Uterus (tissue), 4 donors: ENCODE measurements around the gene CD33. TPM values are rescaled to one million over a fixed set of nuclear protein-coding genes. Genes with fewer than 3 reads are reported as not detected.

Source experiments
- DNase-seq, 2 donors: peaks; one replicate each; pipeline ENCODE4 v3.0.0-alpha.2; 2019 to 2020
- H3K27ac ChIP-seq, 2 donors: fragments of 200-600 bp; sonication (generic); 1 replicate in 1 of 2; 2 replicates in 1 of 2; pipeline ENCODE4 v1.5.1; 2016 to 2018
- H3K27me3 ChIP-seq, 2 donors: fragments of 200-600 bp; sonication (generic); one replicate each; pipeline ENCODE4 v1.5.1; 2018 to 2019; ENCODE audit warnings: control low read depth in 1 of 2
- H3K36me3 ChIP-seq, 2 donors: fragments of 200-600 bp; sonication (generic); one replicate each; pipeline ENCODE4 v1.5.1; 2019; ENCODE audit warnings: control low read depth in 1 of 2
- H3K4me1 ChIP-seq, 2 donors: fragments of 200-600 bp; sonication (generic); one replicate each; pipeline ENCODE4 v1.5.1; 2018 to 2019; ENCODE audit warnings: control low read depth in 1 of 2
- H3K4me3 ChIP-seq, 2 donors: fragments of 200-600 bp; sonication (generic); 1 replicate in 1 of 2; 2 replicates in 1 of 2; pipeline ENCODE4 v1.5.1; 2018 to 2019; ENCODE audit warnings: mild to moderate bottlenecking in 1 of 2
- H3K9me3 ChIP-seq, 2 donors: fragments of 200-600 bp; sonication (generic); one replicate each; pipeline ENCODE4 v1.5.1; 2019; ENCODE audit warnings: control low read depth in 1 of 2
- POLR2A ChIP-seq, 2 donors: fragments of 450-650 bp; IDR thresholded peaks; one replicate each; pipeline ENCODE4 v1.6.1; 2016; ENCODE audit warnings: antibody characterized with exemption in 2 of 2, mild to moderate bottlenecking in 1 of 2, moderate library complexity in 1 of 2
- intact Hi-C: fragments of 100-400 bp; cut with DNase I; formaldehyde crosslinking; loops from one replicate; pipeline ENCODE4 v1.15.1; 2023; ENCODE audit warnings: low total_unique reads
- total RNA-seq, 4 donors: library from RNA; depleted of rRNA in 3 of 4; stranded (reverse); fragments of >200 nt in 3 of 4; gene quantifications; one replicate each; pipeline versions ENCODE4 v1.1.0 to v1.2.4, GENCODE V29; 2014 to 2023
- TF ChIP-seq, protein P1 (sequence below), 4 experiments: fragments of 200-600 bp in 2 of 4; fragments of 450-650 bp in 2 of 4; sonication (generic) in 2 of 4; IDR thresholded peaks; one replicate each; pipeline ENCODE4 v1.5.1; 2016 to 2019; ENCODE audit warnings: antibody characterized with exemption in 4 of 4, mild to moderate bottlenecking in 2 of 4, moderate library complexity in 1 of 4
- donor health status: DM: yes; HTN: yes; CAD: no.

The CD33 gene
- total RNA-seq, 4 donors from 2014 or later = 0.26 to 3.3 (median 3.0) TPM; not detected in 1

DNA sequence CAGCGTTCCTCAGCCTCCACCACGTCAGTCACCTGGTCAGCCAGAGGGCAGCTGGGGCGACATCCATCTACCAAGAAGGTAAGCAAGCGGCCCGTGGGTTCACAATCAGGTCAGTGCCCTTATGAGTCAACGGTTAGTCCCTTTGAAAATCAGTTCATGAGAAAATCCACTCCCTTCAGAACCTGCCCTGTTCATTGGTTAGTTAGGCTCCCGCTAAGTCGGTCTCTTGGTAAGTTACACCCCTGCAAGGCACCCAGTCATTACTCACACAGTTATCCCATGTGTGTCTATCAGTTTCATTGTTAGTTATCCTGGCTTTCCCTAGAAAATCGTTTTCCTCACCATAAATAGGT lies 26.6 kb downstream of the CD33 start:
- H3K27ac ChIP-seq = no peak overlapping the region
- intact Hi-C loops = no loop called here
- DNase-seq = no peak
- no peaks in the 10 kb centered on the region for H3K4me1 ChIP-seq
- H3K27me3 ChIP-seq = no peaks in the 10 kb centered on the region
- no peak overlapping the region for H3K4me3 ChIP-seq
- no peaks in the 10 kb centered on the region for H3K36me3 ChIP-seq
- TF ChIP-seq, protein P1, sequence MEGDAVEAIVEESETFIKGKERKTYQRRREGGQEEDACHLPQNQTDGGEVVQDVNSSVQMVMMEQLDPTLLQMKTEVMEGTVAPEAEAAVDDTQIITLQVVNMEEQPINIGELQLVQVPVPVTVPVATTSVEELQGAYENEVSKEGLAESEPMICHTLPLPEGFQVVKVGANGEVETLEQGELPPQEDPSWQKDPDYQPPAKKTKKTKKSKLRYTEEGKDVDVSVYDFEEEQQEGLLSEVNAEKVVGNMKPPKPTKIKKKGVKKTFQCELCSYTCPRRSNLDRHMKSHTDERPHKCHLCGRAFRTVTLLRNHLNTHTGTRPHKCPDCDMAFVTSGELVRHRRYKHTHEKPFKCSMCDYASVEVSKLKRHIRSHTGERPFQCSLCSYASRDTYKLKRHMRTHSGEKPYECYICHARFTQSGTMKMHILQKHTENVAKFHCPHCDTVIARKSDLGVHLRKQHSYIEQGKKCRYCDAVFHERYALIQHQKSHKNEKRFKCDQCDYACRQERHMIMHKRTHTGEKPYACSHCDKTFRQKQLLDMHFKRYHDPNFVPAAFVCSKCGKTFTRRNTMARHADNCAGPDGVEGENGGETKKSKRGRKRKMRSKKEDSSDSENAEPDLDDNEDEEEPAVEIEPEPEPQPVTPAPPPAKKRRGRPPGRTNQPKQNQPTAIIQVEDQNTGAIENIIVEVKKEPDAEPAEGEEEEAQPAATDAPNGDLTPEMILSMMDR (IDR thresholded peaks at IDR 0.05) = no peak
- no peak for TF ChIP-seq POLR2A (IDR thresholded peaks at IDR 0.05)
- no peaks in the 10 kb centered on the region for H3K9me3 ChIP-seq

DNA sequence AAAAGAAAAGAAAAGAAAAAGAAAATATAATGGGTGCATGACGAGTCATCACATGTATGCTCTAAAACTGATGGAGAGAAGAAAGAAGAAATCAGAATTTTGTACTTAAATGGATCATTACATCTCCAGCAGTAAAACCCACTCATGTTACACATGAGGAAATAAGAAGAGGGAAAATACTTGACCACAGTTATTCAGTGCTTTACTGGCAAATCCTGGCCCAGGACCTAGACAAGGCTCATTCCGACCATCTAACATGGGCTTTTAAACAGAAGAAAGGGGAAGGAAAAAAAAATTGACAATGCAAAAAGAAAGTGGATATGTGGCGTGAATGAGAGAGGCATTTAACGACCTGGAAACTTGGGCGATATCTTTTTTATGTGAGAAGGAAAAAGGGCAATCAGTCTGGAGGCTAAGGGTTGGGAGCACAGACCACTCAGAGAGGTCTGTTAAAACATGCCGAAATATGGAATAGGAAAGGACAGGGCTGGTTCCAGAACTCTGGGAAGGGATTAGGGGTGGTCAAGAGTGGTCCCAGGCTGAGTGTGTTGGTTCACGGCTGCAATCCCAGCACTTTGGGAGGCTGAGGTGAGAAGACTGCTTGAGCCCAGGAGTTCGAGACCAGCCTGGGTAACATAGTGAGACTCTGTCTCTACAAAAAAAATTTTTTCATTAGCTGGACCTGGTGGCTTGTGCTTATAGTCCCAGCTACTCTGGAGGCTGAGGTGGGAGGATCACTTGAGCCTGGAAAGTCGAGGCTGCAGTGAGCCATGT lies 27.6 kb downstream of the CD33 start:
- H3K4me1 ChIP-seq = no peaks in the 10 kb centered on the region
- no peak overlapping the region for H3K27ac ChIP-seq
- H3K36me3 ChIP-seq = no peaks in the 10 kb centered on the region
- no peaks in the 10 kb centered on the region for H3K9me3 ChIP-seq
- TF ChIP-seq, protein P1 (IDR thresholded peaks at IDR 0.05) = no peak
- no peak for TF ChIP-seq POLR2A (IDR thresholded peaks at IDR 0.05)
- no peaks in the 10 kb centered on the region for H3K27me3 ChIP-seq
- no peak overlapping the region for H3K4me3 ChIP-seq
- intact Hi-C loops = no loop called here
- no peak for DNase-seq

DNA sequence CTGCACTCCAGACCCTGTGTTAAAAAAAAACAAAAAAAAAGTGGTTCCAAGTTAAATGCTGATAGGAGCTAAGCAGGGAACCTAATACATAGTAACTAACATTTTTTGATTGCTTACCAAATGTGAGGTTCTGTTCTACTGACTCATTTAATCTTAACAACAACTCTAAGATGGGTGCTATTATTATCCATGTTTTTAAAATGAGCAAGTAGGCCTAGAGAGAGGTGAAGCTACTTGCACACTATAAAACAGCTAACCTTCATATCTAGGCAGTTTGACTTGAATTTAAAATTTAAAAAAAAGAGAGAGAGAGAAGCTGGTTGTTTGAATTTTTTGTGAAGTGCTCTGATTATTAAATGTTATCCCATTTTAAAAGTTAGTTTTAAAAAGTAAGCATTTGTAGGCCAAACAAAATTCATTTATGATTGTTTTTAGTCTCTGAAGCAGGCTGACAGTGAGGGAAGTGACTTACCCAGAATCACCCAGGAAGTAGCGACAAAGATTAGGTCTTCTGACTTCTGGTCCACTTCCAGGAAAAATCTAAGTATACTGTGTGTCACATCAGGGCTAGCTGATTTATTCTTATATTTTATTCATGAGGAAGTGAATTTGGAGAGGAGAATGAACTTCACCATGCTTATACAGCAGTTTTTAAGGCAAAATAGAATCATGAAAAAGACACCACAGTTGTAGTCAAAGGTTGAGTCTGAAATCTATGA lies 28.4 kb downstream of the CD33 start:
- no peak overlapping the region for H3K4me3 ChIP-seq
- H3K36me3 ChIP-seq = no peaks in the 10 kb centered on the region
- TF ChIP-seq POLR2A (IDR thresholded peaks at IDR 0.05) = no peak
- TF ChIP-seq, protein P1 (IDR thresholded peaks at IDR 0.05) = no peak
- H3K27ac ChIP-seq = no peak overlapping the region
- H3K9me3 ChIP-seq = no peaks in the 10 kb centered on the region
- no peaks in the 10 kb centered on the region for H3K4me1 ChIP-seq
- H3K27me3 ChIP-seq = no peaks in the 10 kb centered on the region
- DNase-seq = no peak
- intact Hi-C loops = no loop called here

DNA sequence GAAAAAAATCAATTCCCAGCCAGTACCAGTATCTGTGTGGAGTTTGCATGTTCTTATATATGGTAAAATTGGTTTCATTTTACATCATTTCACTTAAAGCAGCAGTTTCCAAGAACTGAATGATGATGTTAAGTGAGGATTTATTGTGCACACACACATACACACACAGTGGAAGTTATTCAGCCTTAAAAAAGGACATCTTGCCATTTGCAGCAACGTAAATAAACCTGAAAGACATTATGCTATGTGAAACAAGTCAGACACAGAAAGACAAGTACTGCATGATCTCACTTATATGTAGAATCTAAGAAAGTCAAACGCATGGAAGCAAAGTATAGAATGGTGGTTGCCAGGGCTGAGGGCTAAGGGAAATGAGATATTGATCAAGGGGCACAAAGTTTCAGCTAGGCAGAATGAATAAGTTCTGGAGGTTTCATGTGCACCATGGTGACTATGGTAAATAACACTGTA lies 31.3 kb downstream of the CD33 start:
- no peaks in the 10 kb centered on the region for H3K9me3 ChIP-seq
- H3K4me3 ChIP-seq = no peak overlapping the region
- no peak for DNase-seq
- no peaks in the 10 kb centered on the region for H3K27me3 ChIP-seq
- no peaks in the 10 kb centered on the region for H3K4me1 ChIP-seq
- no peaks in the 10 kb centered on the region for H3K36me3 ChIP-seq
- intact Hi-C loops = no loop called here
- no peak overlapping the region for H3K27ac ChIP-seq
- no peak for TF ChIP-seq POLR2A (IDR thresholded peaks at IDR 0.05)
- TF ChIP-seq, protein P1 (IDR thresholded peaks at IDR 0.05) = no peak

GRCh38 chr19:51257471-51257870 lies 32.6 kb downstream of the CD33 start:
- no peaks in the 10 kb centered on the region for H3K9me3 ChIP-seq

More at GRCh38 chr19:51257471-51257870, 32.6 kb downstream of the CD33 start:
- no peak for TF ChIP-seq POLR2A (IDR thresholded peaks at IDR 0.05)
- TF ChIP-seq, protein P1 (IDR thresholded peaks at IDR 0.05) = no peak
- Histone ChIP-seq H3K4me1 (no peaks in the 10 kb centered on the region), H3K36me3 (no peaks in the 10 kb centered on the region), H3K27me3 (no peaks in the 10 kb centered on the region), H3K27ac (no peak overlapping the region), H3K4me3 (no peak overlapping the region)
- DNase-seq = no peak
- intact Hi-C loops = no loop called here
